Astrocyte of the cerebellum (primary cell): ENCODE data around the gene MIF.
"Not testable (repeated sequence)": the region's sequence is repeated elsewhere in the genome, so short reads cannot be mapped to it uniquely, and the experiment has no call there.

Experiments
- DNase-seq: peaks from one replicate; pipeline ENCODE4 v3.0.0-alpha.2; 2011; ENCODE audit warnings: low read depth
- H3K4me3 ChIP-seq: 2 replicates; pipeline ENCODE4 v1.5.1; 2011; ENCODE audit warnings: mild to moderate bottlenecking, low read depth, low read length, moderate library complexity
- in situ Hi-C: cut with HindIII; loops from 2 replicates; pipeline ENCODE4 v1.10.0; 2017; ENCODE audit warnings: low sequenced_read_pairs
- TF ChIP-seq, protein P1 (sequence below): IDR thresholded peaks from 2 replicates; pipeline ENCODE4 v1.5.1; 2012; ENCODE audit warnings: low read length, low read depth, moderate library complexity, mild to moderate bottlenecking; ENCODE audit errors: missing control alignments

Gene MIF

DNA sequence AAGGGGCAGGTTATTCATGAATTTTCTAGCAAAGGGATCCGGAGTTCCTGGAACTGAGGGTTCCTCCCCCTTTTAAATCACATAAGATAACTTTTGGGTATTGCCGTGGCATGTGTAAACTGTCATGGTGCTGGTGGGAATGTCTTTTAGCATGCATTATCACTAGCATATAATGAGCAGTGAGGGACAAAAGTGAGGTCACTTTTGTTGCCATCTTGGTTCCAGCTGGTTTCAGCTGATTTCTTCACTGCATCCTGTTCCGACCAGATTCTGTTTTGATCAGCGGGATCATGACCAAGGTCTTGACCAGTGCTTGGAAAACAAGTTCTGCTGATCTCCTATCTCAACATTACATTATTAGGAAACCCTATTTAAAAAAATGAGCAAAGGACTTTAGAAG is 7.4 kb downstream of the MIF start:
- H3K4me3 ChIP-seq, result no peak overlapping the region
- TF ChIP-seq, protein P1, sequence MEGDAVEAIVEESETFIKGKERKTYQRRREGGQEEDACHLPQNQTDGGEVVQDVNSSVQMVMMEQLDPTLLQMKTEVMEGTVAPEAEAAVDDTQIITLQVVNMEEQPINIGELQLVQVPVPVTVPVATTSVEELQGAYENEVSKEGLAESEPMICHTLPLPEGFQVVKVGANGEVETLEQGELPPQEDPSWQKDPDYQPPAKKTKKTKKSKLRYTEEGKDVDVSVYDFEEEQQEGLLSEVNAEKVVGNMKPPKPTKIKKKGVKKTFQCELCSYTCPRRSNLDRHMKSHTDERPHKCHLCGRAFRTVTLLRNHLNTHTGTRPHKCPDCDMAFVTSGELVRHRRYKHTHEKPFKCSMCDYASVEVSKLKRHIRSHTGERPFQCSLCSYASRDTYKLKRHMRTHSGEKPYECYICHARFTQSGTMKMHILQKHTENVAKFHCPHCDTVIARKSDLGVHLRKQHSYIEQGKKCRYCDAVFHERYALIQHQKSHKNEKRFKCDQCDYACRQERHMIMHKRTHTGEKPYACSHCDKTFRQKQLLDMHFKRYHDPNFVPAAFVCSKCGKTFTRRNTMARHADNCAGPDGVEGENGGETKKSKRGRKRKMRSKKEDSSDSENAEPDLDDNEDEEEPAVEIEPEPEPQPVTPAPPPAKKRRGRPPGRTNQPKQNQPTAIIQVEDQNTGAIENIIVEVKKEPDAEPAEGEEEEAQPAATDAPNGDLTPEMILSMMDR, result no peak
- in situ Hi-C loops, result no loop called here
- DNase-seq, result no peak

DNA sequence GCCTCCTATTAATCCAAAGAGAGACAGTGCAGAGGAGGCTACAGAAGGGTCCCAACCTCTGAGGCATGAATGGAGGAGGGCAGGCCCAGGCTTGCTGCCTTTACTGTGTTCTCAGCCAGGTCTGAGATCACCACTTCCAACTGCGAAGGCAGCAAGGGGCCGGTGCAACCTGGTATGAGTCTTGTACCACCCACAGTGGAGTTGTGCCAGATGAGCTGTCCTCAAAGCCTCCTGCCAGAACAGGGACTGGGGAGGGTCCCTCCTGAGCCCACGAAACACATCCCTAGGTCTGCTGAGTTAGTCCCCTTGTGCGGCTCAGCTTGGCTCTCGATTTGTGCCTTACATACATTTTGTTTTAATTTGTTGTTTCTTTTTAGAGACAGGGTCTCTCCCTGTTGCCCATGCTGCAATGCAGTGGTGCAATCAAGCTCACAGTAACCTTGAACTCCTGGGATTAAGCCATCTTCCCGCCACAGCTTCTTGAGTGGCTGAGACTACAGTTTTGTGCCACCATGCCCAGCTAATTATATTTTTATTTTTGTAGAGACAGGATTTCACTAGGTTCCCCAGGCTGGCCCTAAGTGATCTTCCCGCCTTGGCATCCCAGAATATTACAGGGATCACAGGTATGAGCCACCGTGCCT is 9.3 kb downstream of the MIF start:
- H3K4me3 ChIP-seq, result no peak overlapping the region
- in situ Hi-C loops, result no loop called here
- TF ChIP-seq, protein P1, result no peak
- DNase-seq, result no peak

DNA sequence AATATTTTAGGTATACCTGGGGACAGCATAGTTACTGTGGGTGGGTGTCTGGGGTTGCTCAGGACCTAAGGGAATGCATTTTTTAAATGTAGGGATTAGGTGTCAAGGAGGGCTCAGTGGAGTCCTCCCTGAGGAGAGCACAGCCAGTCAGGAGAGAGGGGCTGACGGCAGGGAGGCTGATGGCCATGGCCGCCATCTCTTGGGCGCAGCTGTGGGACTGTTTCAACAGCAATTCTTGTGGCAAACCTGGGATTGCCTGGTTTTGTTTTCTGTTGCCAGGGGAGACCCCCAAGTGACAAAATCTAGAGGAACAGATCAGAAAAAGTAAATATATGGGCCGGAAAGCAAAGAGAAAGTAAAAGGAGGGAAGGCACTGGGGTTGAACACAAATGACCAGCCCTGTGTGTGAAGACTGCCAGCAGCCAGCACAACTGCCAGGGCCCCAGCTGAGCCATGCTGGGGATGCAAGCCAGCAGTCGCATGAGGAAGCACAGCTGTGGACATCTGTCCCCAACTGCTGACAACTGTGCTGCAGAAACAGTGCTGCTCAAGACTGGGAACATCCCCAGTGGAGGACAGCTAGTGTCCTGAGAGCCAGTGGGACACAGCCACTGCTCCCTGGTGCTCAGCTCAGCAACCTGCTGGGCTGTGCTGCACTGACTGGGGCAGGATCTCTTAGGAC is 10.5 kb downstream of the MIF start:
- no peak for DNase-seq
- in situ Hi-C loops, result no loop called here
- H3K4me3 ChIP-seq, result no peak overlapping the region
- TF ChIP-seq, protein P1, result no peak

DNA sequence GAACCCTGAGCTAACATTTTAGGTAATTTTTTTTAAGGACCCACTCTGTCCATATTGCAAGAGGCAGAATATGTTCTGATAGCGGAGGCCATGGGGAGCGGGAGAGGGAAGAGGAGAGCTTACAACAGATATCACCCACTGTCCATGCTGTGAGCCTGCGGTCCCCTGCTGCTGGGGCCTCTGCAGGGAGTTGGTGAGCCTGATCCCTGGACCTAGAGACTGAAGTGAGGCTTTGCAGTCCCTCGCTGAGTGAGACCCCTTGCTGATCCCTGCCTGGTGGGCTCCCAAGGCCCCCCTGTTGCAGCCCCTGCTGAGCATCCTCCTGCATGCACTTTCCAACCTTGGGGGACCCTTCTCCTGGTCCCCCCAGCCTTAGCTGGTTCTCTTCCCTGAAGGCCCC is 12.5 kb downstream of the MIF start:
- in situ Hi-C loops, result no loop called here

DNA sequence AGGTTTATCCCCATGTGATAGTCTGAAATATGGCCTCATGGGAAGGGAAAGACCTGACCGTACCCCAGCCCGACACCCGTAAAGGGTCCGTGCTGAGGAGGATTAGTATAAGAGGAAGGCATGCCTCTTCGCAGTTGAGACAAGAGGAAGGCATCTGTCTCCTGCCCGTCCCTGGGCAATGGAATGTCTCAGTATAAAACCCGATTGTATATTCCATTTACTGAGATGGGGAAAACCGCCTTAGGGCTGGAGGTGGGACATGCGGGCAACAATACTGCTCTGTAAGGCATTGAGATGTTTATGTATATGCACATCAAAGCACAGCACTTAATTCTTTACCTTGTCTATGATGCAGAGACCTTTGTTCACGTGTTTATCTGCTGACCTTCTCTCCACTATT is 13.2 kb downstream of the MIF start:
- in situ Hi-C loops, H3K4me3 ChIP-seq, DNase-seq: not testable (repeated sequence)

More for the DNA sequence above, 12.5 kb downstream of the MIF start:
- H3K4me3 ChIP-seq, result no peak overlapping the region
- DNase-seq, result no peak
- TF ChIP-seq, protein P1, result no peak

DNA sequence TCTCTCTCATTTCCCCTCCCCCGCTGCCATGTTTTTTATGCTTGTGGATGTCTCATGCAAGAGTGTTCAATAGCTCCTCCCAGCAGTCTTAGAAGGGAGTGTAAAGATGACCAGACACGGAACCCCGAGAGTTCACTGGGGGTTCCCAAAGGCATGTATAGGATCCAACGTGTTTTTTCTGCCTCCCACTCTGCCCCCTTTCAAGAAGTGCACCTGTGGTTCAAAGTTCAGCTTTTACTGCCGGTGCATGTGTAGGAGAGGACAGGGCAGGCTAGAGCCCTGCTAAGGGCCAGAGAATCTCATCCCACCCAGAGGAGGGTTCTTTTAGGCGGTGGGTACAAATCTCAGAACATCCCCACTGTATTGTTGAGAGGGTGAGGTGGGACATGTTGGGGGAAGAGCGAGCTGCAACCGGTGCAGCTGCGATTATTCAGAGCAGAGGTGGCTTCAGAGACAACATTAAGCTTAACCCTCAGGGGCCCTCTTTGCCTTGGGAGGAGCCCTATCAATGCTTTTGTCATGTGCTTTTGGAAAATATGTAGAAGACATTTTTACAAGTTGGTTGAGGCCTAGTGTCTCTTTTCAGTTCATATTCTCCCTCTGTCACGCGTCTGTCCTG is 14.5 kb downstream of the MIF start:
- DNase-seq, result no peak
- TF ChIP-seq, protein P1, result no peak
- H3K4me3 ChIP-seq, result no peak overlapping the region
- in situ Hi-C loops, result no loop called here
